ENCODE data around the gene PRMT1.
A peak's percentile ranks its signal among the peaks of the same experiment; 100 is the strongest.

Gene PRMT1

GRCh38 chr19:49727217-49728030 lies 50.4 kb downstream of the PRMT1 start:
- DNase-seq (ENCODE audit: low spot score): peak; percentile 16

GRCh38 chr19:49730166-49730565 lies 53.1 kb downstream of the PRMT1 start:
- no peak for DNase-seq (ENCODE audit: low spot score)
